ENCODE results near the gene XRCC4. TPM values are rescaled to one million over a fixed set of nuclear protein-coding genes. Genes with fewer than 3 reads are reported as not detected.
"Not testable (repeated sequence)": the region's sequence is repeated elsewhere in the genome, so short reads cannot be mapped to it uniquely, and the experiment has no call there.

XRCC4 gene
- total RNA-seq, 1 donor from 2014 or later, result 45.6 TPM

- Mint-ChIP-seq H3K27ac (no peak overlapping the region), H3K9me3 (no peaks in the 10 kb centered on the region), H3K36me3 (peaks cover 2% of the 10 kb centered on the region), H3K27me3 (ENCODE audit: insufficient read depth, low read depth) (no peaks in the 10 kb centered on the region), H3K4me1 (peaks cover 2% of the 10 kb centered on the region), H3K4me3 (no peak overlapping the region)
- H3K4me2 ChIP-seq, result no peak overlapping the region
- no peak overlapping the region for H3K27ac ChIP-seq
- no peaks in the 10 kb centered on the region for H3K79me2 ChIP-seq (ENCODE audit: low read depth)
- H2AFZ ChIP-seq (replicated peaks), result no peak overlapping the region
- no peak for DNase-seq (ENCODE audit: low spot score)
- peaks cover 4% of the 10 kb centered on the region for H3K4me1 ChIP-seq
- no peaks in the 10 kb centered on the region for H4K20me1 ChIP-seq (ENCODE audit: low read depth)
- TF ChIP-seq CTCF (IDR thresholded peaks at IDR 0.05) (no peak), EZH2phosphoT487 (IDR thresholded peaks at IDR 0.05) (no peak), EZH2 (IDR thresholded peaks at IDR 0.05) (no peak)
- no peak overlapping the region for H3K4me3 ChIP-seq
- H3F3A ChIP-seq (ENCODE audit: low read depth), result no peaks in the 10 kb centered on the region
- no peaks in the 10 kb centered on the region for H3K27me3 ChIP-seq
- no peaks in the 10 kb centered on the region for H3K36me3 ChIP-seq
- no peaks in the 10 kb centered on the region for H3K9me3 ChIP-seq (ENCODE audit: low read depth)
- H3K9ac ChIP-seq, result no peak overlapping the region
Measured at GRCh38 chr5:83255268-83255667, 177.9 kb downstream of the XRCC4 start.

- Histone ChIP-seq H3K4me2 (no peak overlapping the region), H3F3A (ENCODE audit: low read depth) (no peaks in the 10 kb centered on the region)
Measured at GRCh38 chr5:83256091-83256780, 178.9 kb downstream of the XRCC4 start.

GRCh38 chr5:83257684-83258083 lies 180.3 kb downstream of the XRCC4 start:
- not testable (repeated sequence) for H2AFZ ChIP-seq (replicated peaks); H3K9me3 ChIP-seq (ENCODE audit: low read depth); H3K4me3 Mint-ChIP-seq; H3K27ac Mint-ChIP-seq; H3K27ac ChIP-seq; H4K20me1 ChIP-seq (ENCODE audit: low read depth); H3K36me3 ChIP-seq; H3K79me2 ChIP-seq (ENCODE audit: low read depth); H3K27me3 ChIP-seq; H3K27me3 Mint-ChIP-seq (ENCODE audit: insufficient read depth, low read depth); H3K9me3 Mint-ChIP-seq; H3K36me3 Mint-ChIP-seq; DNase-seq (ENCODE audit: low spot score); H3K4me1 Mint-ChIP-seq; H3F3A ChIP-seq (ENCODE audit: low read depth); H3K4me3 ChIP-seq; H3K4me1 ChIP-seq; H3K4me2 ChIP-seq; H3K9ac ChIP-seq

More at GRCh38 chr5:83256091-83256780, 178.9 kb downstream of the XRCC4 start:
- Histone ChIP-seq H3K27ac (no peak overlapping the region), H3K9ac (no peak overlapping the region), H3K36me3 (no peaks in the 10 kb centered on the region), H4K20me1 (ENCODE audit: low read depth) (no peaks in the 10 kb centered on the region), H3K9me3 (ENCODE audit: low read depth) (no peaks in the 10 kb centered on the region), H3K4me3 (no peak overlapping the region), H3K27me3 (no peaks in the 10 kb centered on the region), H3K79me2 (ENCODE audit: low read depth) (no peaks in the 10 kb centered on the region), H2AFZ (replicated peaks) (no peak overlapping the region), H3K4me1 (peaks cover 4% of the 10 kb centered on the region)
- DNase-seq (ENCODE audit: low spot score), result no peak
- Mint-ChIP-seq H3K36me3 (peaks cover 2% of the 10 kb centered on the region), H3K27ac (no peak overlapping the region), H3K4me3 (no peak overlapping the region), H3K9me3 (no peaks in the 10 kb centered on the region), H3K4me1 (peaks cover 2% of the 10 kb centered on the region), H3K27me3 (ENCODE audit: insufficient read depth, low read depth) (no peaks in the 10 kb centered on the region)
- TF ChIP-seq EZH2 (IDR thresholded peaks at IDR 0.05) (no peak), CTCF (IDR thresholded peaks at IDR 0.05) (no peak), EZH2phosphoT487 (IDR thresholded peaks at IDR 0.05) (no peak)

GRCh38 chr5:83265318-83265717 lies 188.0 kb downstream of the XRCC4 start:
- Mint-ChIP-seq H3K27ac (no peak overlapping the region), H3K4me3 (no peak overlapping the region), H3K27me3 (ENCODE audit: insufficient read depth, low read depth) (no peaks in the 10 kb centered on the region), H3K36me3 (no peaks in the 10 kb centered on the region), H3K9me3 (no peaks in the 10 kb centered on the region), H3K4me1 (peaks cover 11% of the 10 kb centered on the region)
- H3K79me2 ChIP-seq (ENCODE audit: low read depth), result no peaks in the 10 kb centered on the region
- no peak overlapping the region for H2AFZ ChIP-seq (replicated peaks)
- no peak for DNase-seq (ENCODE audit: low spot score)
- H3K27me3 ChIP-seq, result no peaks in the 10 kb centered on the region
- no peaks in the 10 kb centered on the region for H3K9me3 ChIP-seq (ENCODE audit: low read depth)
- H4K20me1 ChIP-seq (ENCODE audit: low read depth), result no peaks in the 10 kb centered on the region
- no peaks in the 10 kb centered on the region for H3K36me3 ChIP-seq
- no peak overlapping the region for H3K4me3 ChIP-seq
- no peak overlapping the region for H3K9ac ChIP-seq
- H3K27ac ChIP-seq, result no peak overlapping the region
- H3K4me1 ChIP-seq, result peaks cover 5% of the 10 kb centered on the region
- H3K4me2 ChIP-seq, result no peak overlapping the region
- peaks cover 4% of the 10 kb centered on the region for H3F3A ChIP-seq (ENCODE audit: low read depth)
- no peak for TF ChIP-seq CTCF (IDR thresholded peaks at IDR 0.05)
- no peak for TF ChIP-seq EZH2phosphoT487 (IDR thresholded peaks at IDR 0.05)
- no peak for TF ChIP-seq EZH2 (IDR thresholded peaks at IDR 0.05)

Data from neural progenitor cell (in vitro differentiated cells).